NCI-H1105 (cell line): ENCODE data around the gene PPM1M.
A peak's percentile ranks its signal among the peaks of the same experiment; 100 is the strongest.

Experiments
- DNase-seq: peaks from one replicate; lab custom pipeline; 2025; lab: John Stamatoyannopoulos, UW

The PPM1M gene

GRCh38 chr3:52230889-52231499, 14.6 kb upstream of the PPM1M start:
- no peak for DNase-seq

- DNase-seq: peak; percentile 31
These were observed 13.9 kb upstream of the PPM1M start for GRCh38 chr3:52231502-52232278.

- DNase-seq: no peak
These were observed 13.1 kb upstream of the PPM1M start for GRCh38 chr3:52232279-52233107.

GRCh38 chr3:52233108-52233591, 12.4 kb upstream of the PPM1M start:
- DNase-seq: no peak

DNA sequence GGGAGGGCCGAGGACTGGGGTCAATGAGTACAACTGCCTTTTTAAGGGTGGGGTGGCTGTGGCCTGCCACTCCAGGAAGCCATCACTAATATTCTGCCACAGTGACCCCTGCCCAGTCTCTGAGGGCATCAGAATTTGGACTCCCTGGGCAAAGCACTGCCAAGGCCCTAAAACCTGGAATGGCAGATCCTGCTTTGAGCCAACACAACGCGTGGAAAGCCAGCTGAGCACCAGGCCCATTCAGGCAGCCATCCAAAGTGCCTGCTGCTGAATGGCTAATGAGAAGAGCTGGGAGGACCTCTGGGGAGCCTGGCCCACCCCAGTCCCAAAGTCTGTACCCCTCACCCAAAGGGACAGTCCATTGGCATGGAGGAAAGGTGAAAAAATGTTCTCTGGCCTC, 11.6 kb upstream of the PPM1M start:
- no peak for DNase-seq

- DNase-seq: no peak
These were observed 10.8 kb upstream of the PPM1M start for GRCh38 chr3:52234516-52235447.

- DNase-seq: no peak
These were observed 9.1 kb upstream of the PPM1M start for GRCh38 chr3:52236424-52236886.

DNA sequence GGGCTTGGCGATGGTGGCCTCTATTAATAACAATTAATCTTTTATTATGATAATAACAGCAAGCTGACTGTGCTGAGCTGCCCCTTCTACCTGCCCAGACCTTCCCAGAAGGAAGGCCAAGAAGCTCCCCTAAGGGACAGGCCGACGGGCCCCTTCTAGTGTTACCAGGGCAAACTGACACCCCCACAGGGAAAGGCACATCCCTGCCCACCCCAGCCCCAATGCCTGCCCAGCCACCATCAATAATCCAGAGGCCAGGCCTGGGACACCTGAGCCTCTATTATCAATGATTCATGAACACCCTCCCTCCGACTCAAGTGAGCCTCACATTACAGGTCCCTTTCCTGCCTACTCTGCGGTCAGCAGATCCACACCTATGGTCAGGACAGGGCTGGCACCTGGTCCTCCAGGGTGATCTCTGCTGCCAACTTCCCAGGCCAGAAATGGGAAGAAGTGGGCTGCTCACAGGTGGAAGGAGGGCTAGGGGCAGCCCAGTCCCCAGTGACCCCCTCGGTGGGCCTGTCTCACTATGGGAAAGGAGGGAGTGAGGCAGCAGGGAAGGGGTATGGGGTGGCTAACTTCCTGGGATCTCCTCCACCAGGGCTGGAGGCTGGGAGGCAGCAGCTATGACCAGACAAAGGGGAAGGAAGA, 8.4 kb upstream of the PPM1M start:
- no peak for DNase-seq

GRCh38 chr3:52237657-52238172, 7.8 kb upstream of the PPM1M start:
- no peak for DNase-seq

- no peak for DNase-seq
These were observed 7.3 kb upstream of the PPM1M start for GRCh38 chr3:52238193-52238760.

GRCh38 chr3:52238761-52239701, 6.5 kb upstream of the PPM1M start, which contains the start of gene TWF2:
Gene TWF2 (minus strand): TSS chr3:52239158. CDS start chr3:52239016, 142 bp downstream.
- peak; percentile 51 for DNase-seq

- DNase-seq: no peak
These were observed 5.3 kb upstream of the PPM1M start for GRCh38 chr3:52240059-52240885.

- DNase-seq: no peak
These were observed 4.6 kb upstream of the PPM1M start for GRCh38 chr3:52240886-52241370.

DNA sequence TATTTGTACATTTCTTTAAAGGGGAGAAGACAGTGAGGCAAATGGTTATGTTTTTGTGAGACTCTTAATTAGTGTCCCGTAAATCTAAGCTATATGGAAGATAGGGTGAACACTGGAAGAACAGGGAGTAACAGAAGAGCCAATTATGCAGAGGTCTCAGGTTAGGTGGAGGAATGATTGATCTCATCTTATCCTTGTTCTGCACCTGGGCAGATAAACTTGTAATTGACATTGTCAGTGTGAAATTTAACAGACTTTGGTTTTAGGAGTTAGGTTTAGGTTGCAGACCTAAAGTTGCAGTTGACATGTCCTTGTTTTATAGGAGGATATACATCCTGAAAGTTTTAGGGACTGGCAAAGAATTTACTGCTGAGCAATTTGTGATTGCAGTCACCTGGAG, 3.5 kb upstream of the PPM1M start:
- no peak for DNase-seq

DNA sequence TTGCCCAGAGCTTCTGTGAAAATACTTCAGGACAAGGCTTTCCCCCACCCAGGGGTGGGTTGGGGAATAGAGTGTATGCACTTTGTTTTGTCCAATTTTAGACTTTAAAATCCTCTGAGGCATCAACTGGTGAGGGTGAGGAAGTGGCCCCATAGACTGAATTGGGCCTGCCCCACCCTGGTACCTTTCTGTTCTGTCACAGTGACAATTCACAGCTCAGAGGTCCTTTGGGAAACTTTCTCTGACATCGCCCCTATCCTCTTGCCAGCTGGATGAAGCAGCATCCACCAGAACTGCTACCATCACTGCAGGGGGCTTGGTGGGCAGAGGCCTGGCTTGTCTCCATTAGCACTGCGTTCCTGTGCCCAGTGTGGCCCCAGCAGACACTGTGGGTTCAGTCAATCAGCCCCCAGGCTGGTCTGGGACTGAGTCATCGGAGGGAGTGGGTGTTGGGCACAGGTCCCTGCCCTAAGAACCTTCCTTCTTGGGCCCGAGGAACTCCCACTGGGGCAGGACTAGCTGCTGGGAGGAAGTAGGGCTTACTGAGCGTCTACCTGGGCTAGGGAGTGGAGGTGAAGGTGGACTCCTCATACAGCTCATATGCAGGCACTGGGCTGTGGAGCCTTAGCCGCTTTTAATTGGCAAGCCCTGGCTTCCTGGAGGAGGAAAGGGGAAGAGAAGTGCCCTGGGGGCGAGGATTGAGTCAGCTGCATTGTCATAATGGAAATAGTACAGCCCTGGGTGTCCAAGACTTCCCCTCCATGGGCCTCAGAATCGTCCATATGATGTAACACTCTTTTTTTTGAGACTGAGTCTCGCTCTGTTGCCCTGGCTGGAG, 1.5 kb upstream of the PPM1M start:
- no peak for DNase-seq

- no peak for DNase-seq
These were observed 683 bp downstream of the PPM1M start for GRCh38 chr3:52246264-52246620.

GRCh38 chr3:52246728-52247408, 1.3 kb downstream of the PPM1M start:
- no peak for DNase-seq
